Ovary (tissue), 3 donors: ENCODE results near the gene CRELD2.

Experiments
- EP300 ChIP-seq: sonication (generic); formaldehyde crosslinking; IDR thresholded peaks from one replicate; pipeline ENCODE4 v1.6.1; 2017; ENCODE audit warnings: antibody characterized with exemption
- TF ChIP-seq, protein P1 (sequence below), 3 donors: fragments of 450-650 bp in 2 of 3; fragments of 200-600 bp in 1 of 3; IDR thresholded peaks; one replicate each; pipeline versions ENCODE4 v1.5.1 to v1.8.0; 2016 to 2022; ENCODE audit warnings: antibody characterized with exemption in 3 of 3, mild to moderate bottlenecking in 1 of 3
- donor health status: DM: no; HTN: no; CAD: no.

DNA sequence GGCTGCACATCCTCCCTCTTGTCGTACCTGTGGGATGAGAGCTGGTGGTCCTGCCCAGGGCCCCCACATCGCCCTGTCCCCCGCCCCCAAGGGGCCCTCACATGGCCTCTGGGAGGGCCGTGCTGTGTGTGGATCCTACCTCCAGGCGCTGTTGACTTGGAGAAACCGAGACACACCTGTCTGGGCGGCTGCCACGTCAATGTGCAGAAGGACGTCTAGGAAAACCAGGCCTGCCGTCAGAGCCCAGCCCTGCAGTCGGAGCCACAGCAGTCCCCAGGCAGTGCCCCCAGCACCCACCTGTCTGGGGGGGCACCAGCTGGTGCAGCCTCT is 14.4 kb upstream of the CRELD2 start:
- TF ChIP-seq, protein P1, sequence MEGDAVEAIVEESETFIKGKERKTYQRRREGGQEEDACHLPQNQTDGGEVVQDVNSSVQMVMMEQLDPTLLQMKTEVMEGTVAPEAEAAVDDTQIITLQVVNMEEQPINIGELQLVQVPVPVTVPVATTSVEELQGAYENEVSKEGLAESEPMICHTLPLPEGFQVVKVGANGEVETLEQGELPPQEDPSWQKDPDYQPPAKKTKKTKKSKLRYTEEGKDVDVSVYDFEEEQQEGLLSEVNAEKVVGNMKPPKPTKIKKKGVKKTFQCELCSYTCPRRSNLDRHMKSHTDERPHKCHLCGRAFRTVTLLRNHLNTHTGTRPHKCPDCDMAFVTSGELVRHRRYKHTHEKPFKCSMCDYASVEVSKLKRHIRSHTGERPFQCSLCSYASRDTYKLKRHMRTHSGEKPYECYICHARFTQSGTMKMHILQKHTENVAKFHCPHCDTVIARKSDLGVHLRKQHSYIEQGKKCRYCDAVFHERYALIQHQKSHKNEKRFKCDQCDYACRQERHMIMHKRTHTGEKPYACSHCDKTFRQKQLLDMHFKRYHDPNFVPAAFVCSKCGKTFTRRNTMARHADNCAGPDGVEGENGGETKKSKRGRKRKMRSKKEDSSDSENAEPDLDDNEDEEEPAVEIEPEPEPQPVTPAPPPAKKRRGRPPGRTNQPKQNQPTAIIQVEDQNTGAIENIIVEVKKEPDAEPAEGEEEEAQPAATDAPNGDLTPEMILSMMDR (IDR thresholded peaks at IDR 0.05), result no peak
- no peak for TF ChIP-seq EP300
